Peyer's patch (tissue), 4 donors: ENCODE measurements around the gene LRRTM2. TPM values are rescaled to one million over a fixed set of nuclear protein-coding genes. Genes with fewer than 3 reads are reported as not detected.

Source experiments
- DNase-seq, 3 donors: peaks; one replicate each; pipeline ENCODE4 v3.0.0-alpha.2; 2017 to 2019
- H3K27ac ChIP-seq, 4 donors: fragments of 200-600 bp; sonication (generic); one replicate each; pipeline ENCODE4 v1.5.1; 2016 to 2019
- H3K27me3 ChIP-seq, 2 donors: fragments of 200-600 bp; sonication (generic); one replicate each; pipeline ENCODE4 v1.5.1; 2019
- H3K36me3 ChIP-seq, 3 donors: fragments of 200-600 bp; sonication (generic); one replicate each; pipeline ENCODE4 v1.5.1; 2016 to 2019
- H3K4me1 ChIP-seq, 4 donors: fragments of 200-600 bp; sonication (generic); one replicate each; pipeline ENCODE4 v1.5.1; 2016 to 2019
- H3K4me3 ChIP-seq, 4 donors: fragments of 200-600 bp; sonication (generic); 1 replicate in 3 of 4; 2 replicates in 1 of 4; pipeline ENCODE4 v1.5.1; 2016 to 2019; ENCODE audit warnings: mild to moderate bottlenecking in 1 of 4
- H3K9me3 ChIP-seq, 4 donors: fragments of 200-600 bp; sonication (generic); one replicate each; pipeline ENCODE4 v1.5.1; 2016 to 2019; ENCODE audit warnings: mild to moderate bottlenecking in 1 of 4
- POLR2A ChIP-seq, 2 donors: fragments of 450-650 bp; IDR thresholded peaks; one replicate each; pipeline ENCODE4 v1.5.1; 2017; ENCODE audit warnings: antibody characterized with exemption in 2 of 2, mild to moderate bottlenecking in 2 of 2, moderate library complexity in 2 of 2
- total RNA-seq, 4 donors: library from RNA; depleted of rRNA; stranded (reverse); fragments of >200 nt; gene quantifications; one replicate each; pipeline ENCODE4 v1.1.0, GENCODE V29; 2016
- TF ChIP-seq, protein P1 (sequence below), 6 experiments: fragments of 450-650 bp in 4 of 6; fragments of 200-600 bp in 2 of 6; sonication (generic) in 1 of 6; IDR thresholded peaks; one replicate each; pipeline ENCODE4 v1.5.1; 2017 to 2019; ENCODE audit warnings: antibody characterized with exemption in 6 of 6, mild to moderate bottlenecking in 3 of 6, moderate library complexity in 1 of 6

Gene LRRTM2
- total RNA-seq, 4 donors from 2014 or later: 4.1 TPM; not detected in 3

DNA sequence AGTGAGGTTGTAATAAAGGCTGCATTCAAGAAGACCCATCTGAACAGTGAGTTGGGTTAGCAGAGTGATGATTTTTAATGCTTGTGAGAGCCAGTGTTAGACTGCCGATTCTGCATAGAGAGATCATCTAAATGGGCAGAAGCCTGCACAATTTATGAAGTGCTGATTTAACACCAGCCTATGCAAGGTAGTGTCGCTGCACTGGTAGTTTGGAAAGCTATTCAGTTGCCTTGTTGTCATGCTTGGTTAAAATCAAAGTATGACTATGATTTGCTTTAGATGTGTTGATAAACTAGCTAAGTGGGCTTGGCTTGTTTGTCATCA lies 379 bp upstream of the LRRTM2 start:
- Histone ChIP-seq H3K9me3 (no peaks in the 10 kb centered on the region), H3K27ac (no peak overlapping the region), H3K27me3 (no peaks in the 10 kb centered on the region), H3K4me3 (peak overlapping the region in 1 of 4 donors; percentile 6), H3K4me1 (no peaks in the 10 kb centered on the region), H3K36me3 (no peaks in the 10 kb centered on the region)
- TF ChIP-seq, protein P1, sequence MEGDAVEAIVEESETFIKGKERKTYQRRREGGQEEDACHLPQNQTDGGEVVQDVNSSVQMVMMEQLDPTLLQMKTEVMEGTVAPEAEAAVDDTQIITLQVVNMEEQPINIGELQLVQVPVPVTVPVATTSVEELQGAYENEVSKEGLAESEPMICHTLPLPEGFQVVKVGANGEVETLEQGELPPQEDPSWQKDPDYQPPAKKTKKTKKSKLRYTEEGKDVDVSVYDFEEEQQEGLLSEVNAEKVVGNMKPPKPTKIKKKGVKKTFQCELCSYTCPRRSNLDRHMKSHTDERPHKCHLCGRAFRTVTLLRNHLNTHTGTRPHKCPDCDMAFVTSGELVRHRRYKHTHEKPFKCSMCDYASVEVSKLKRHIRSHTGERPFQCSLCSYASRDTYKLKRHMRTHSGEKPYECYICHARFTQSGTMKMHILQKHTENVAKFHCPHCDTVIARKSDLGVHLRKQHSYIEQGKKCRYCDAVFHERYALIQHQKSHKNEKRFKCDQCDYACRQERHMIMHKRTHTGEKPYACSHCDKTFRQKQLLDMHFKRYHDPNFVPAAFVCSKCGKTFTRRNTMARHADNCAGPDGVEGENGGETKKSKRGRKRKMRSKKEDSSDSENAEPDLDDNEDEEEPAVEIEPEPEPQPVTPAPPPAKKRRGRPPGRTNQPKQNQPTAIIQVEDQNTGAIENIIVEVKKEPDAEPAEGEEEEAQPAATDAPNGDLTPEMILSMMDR (IDR thresholded peaks at IDR 0.05): no peak
- TF ChIP-seq POLR2A (IDR thresholded peaks at IDR 0.05): no peak
- DNase-seq: no peak

DNA sequence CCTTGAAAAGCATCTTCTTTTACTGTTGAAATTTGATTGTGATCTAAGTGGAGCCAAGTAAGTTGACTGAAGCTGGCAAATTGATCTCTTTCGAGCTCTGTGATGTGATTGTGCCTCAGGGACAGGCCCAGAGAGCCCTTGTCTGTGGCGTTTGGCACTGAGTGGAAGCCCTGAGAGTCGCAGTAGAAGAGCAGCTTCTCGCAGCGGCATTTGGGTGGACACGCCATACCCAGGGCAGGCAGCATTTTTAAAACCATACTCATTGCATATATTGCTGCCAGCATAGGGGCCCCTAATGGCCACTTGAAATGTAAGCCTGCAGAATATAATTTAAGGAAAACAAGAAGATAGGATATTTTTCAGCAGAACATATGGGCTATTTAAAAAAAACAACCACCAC lies 894 bp downstream of the LRRTM2 start:
- no peak overlapping the region for H3K27ac ChIP-seq
- no peaks in the 10 kb centered on the region for H3K9me3 ChIP-seq
- H3K36me3 ChIP-seq: no peaks in the 10 kb centered on the region
- TF ChIP-seq, protein P1 (IDR thresholded peaks at IDR 0.05): no peak
- no peak for TF ChIP-seq POLR2A (IDR thresholded peaks at IDR 0.05)
- DNase-seq: no peak
- no peak overlapping the region for H3K4me3 ChIP-seq
- no peaks in the 10 kb centered on the region for H3K27me3 ChIP-seq
- H3K4me1 ChIP-seq: no peaks in the 10 kb centered on the region

DNA sequence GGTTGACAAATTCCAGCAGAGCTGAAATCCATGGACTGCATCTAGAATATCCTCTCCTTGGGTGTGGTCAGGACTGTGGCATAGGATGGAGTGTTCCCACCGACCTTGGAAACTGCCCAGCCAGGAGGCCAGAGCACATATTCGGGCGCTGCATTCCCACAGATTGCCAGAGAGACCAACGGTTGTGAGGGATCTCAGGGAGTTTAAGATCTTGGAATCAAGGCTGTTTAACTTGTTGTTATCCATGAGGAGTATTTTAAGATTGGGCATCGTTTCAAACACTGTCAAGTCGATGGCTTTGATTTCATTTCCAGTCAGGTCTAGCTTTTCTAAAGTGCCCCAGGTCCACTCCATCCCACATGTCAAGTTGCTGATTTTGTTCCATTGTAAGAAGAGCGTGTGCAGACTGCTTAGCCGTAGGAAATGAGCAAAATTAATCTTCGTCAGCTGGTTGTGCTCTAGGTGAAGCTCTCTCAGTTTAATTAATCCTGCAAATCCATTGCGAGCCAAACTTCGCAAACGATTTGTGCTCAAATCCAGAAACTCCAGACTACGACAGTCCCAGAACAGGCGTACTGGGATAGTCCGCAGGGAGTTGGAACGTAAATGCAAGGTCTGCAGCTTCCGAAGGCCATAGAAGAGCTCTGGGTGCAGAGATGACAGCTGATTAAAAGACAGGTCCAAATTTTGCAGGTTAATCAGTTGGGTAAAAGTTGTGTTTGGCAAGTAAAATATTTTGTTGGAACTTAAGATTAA lies 1.5 kb downstream of the LRRTM2 start:
- H3K4me3 ChIP-seq: no peak overlapping the region
- no peaks in the 10 kb centered on the region for H3K9me3 ChIP-seq
- H3K4me1 ChIP-seq: no peaks in the 10 kb centered on the region
- no peaks in the 10 kb centered on the region for H3K36me3 ChIP-seq
- no peak for DNase-seq
- H3K27me3 ChIP-seq: no peaks in the 10 kb centered on the region
- TF ChIP-seq, protein P1 (IDR thresholded peaks at IDR 0.05): no peak
- no peak for TF ChIP-seq POLR2A (IDR thresholded peaks at IDR 0.05)
- H3K27ac ChIP-seq: no peak overlapping the region

DNA sequence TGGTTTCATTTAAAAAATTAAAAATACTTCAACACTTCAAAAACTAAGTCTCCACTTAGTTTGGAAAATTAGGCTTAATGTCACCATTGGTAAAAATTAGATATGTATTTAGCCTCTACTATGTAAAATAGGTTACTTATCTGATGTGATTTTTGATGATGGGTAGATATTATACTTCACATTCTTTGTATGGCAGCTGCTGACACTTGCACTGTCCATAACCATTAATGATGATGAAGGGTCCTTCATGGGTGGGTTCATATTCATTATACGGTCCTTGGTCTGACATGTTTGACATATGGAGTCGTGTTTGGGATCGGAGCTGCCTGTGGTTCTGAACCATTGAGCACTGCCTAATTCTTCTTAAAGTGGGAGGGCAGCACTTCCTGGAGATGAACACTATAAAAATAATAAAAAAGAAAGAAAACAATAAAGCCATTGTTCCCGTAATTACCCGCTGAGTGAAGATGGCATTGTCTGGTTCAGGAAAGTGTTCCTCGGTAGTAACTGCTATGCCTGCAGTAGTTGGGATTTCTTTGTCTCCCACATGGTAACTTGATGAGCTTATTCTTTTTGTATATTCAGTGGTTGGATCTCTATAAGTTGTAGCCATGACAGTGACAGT lies 2.2 kb downstream of the LRRTM2 start:
- Histone ChIP-seq H3K36me3 (no peaks in the 10 kb centered on the region), H3K27me3 (no peaks in the 10 kb centered on the region), H3K4me3 (no peak overlapping the region), H3K27ac (no peak overlapping the region), H3K9me3 (no peaks in the 10 kb centered on the region), H3K4me1 (no peaks in the 10 kb centered on the region)
- no peak for TF ChIP-seq POLR2A (IDR thresholded peaks at IDR 0.05)
- TF ChIP-seq, protein P1 (IDR thresholded peaks at IDR 0.05): no peak
- DNase-seq: no peak

DNA sequence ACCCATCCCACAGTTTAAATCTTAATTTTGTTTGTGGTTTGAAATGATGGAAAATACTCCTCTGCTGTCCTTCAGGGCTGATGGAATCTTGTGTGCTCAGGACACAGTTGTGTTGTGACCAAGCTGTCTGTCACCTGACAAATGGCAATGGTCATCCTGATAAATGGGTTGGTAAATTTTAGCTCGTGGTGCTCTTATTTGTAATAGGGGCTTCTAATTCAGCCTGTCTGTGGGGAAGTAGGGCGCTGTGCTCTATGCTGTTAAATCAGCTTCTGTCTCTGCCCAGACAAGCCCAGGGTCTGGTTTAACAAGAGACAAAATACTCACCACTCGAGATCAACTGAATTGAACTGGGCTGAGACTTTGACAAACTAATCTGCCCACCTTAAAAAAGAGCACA lies 4.5 kb downstream of the LRRTM2 start:
- DNase-seq: no peak
- no peaks in the 10 kb centered on the region for H3K27me3 ChIP-seq
- no peaks in the 10 kb centered on the region for H3K9me3 ChIP-seq
- no peak overlapping the region for H3K4me3 ChIP-seq
- no peaks in the 10 kb centered on the region for H3K36me3 ChIP-seq
- H3K27ac ChIP-seq: no peak overlapping the region
- no peak for TF ChIP-seq POLR2A (IDR thresholded peaks at IDR 0.05)
- TF ChIP-seq, protein P1 (IDR thresholded peaks at IDR 0.05): no peak
- H3K4me1 ChIP-seq: no peaks in the 10 kb centered on the region
